ENCODE results near the gene PIK3CB. TPM values are rescaled to one million over a fixed set of nuclear protein-coding genes. Genes with fewer than 3 reads are reported as not detected.

Gene PIK3CB
- total RNA-seq, 2 experiments from 2014 or later: 23.0 to 26.4 TPM

DNA sequence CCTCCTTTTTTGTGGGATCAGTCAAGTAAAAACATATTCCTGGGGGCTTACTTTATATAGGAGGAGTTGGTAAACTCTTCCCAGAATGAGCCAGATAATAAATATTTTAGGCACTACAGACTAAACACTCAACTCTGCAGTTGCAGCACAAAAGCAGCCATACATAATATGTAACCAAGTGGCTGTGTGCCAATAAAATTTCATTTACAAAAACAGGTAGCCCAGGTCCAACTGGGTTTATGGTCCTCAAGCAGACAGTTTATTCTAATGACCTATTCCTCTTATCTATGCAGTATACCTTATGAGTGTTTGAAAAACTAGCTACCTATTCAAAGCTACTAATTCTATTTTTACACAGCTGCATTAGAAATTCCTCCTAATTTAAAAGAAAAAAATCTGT lies 164.3 kb downstream of the PIK3CB start:
- intact Hi-C loops (cut with DNase I, micrococcal nuclease): no loop called here
- Mint-ChIP-seq H3K36me3 (ENCODE audit: low read depth) (peaks cover 93% of the 10 kb centered on the region), H3K27me3 (no peaks in the 10 kb centered on the region), H3K4me1 (ENCODE audit: low read depth) (no peaks in the 10 kb centered on the region), H3K4me3 (no peak overlapping the region), H3K27ac (no peak overlapping the region), H3K9me3 (peaks cover 2% of the 10 kb centered on the region)
- TF ChIP-seq, protein P1, sequence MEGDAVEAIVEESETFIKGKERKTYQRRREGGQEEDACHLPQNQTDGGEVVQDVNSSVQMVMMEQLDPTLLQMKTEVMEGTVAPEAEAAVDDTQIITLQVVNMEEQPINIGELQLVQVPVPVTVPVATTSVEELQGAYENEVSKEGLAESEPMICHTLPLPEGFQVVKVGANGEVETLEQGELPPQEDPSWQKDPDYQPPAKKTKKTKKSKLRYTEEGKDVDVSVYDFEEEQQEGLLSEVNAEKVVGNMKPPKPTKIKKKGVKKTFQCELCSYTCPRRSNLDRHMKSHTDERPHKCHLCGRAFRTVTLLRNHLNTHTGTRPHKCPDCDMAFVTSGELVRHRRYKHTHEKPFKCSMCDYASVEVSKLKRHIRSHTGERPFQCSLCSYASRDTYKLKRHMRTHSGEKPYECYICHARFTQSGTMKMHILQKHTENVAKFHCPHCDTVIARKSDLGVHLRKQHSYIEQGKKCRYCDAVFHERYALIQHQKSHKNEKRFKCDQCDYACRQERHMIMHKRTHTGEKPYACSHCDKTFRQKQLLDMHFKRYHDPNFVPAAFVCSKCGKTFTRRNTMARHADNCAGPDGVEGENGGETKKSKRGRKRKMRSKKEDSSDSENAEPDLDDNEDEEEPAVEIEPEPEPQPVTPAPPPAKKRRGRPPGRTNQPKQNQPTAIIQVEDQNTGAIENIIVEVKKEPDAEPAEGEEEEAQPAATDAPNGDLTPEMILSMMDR (IDR thresholded peaks at IDR 0.05): no peak
- CTCF ChIA-PET: no interaction called here
- H3K36me3 ChIP-seq (ENCODE audit: insufficient read depth, low read length): peaks cover 44% of the 10 kb centered on the region
- H3K4me3 ChIP-seq (ENCODE audit: low read length): no peak overlapping the region
- no peaks in the 10 kb centered on the region for H3K4me1 ChIP-seq (ENCODE audit: insufficient read depth, low read length)
- ATAC-seq (ENCODE audit: poor library complexity) (no peak), DNase-seq (no peak)
- no peaks in the 10 kb centered on the region for H3K27me3 ChIP-seq (ENCODE audit: control insufficient read depth in 1 of 2, insufficient read depth in 2 of 2, low read length in 2 of 2)
- H3K9me3 ChIP-seq (ENCODE audit: control insufficient read depth in 1 of 2, insufficient read depth in 1 of 2, low read length in 2 of 2): peaks cover 3 to 5% of the 10 kb centered on the region in 2 experiments
- POLR2A ChIA-PET: interaction anchor here (0.6 kb wide), 1 partner anchor 73 kb away, joined by 3 read pairs; no protein-coding TSS in a partner anchor
- no peak overlapping the region for H3K27ac ChIP-seq (ENCODE audit: low read depth in 1 of 2, low read length in 2 of 2)

DNA sequence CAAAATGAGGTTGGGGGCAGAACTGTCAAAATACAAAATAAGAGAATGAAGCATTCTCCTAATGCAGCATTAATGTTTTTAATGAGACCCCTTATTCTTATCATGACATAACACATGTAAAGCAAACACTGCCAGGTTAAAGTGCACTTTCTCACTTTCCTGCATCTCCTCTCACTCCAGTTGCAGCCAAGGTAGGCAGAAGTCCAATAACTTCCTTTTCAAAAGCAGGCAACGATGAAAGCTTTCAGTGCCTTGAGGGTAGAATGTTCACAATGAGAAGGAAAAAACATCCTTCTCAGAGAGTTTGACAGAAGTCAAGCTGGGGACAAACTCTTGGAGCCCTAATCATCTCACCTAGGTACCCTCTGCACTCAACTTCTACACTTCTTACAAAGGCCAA lies 166.6 kb downstream of the PIK3CB start:
- Mint-ChIP-seq H3K27me3 (no peaks in the 10 kb centered on the region), H3K4me3 (no peak overlapping the region), H3K36me3 (ENCODE audit: low read depth) (peaks cover 93% of the 10 kb centered on the region), H3K4me1 (ENCODE audit: low read depth) (no peaks in the 10 kb centered on the region), H3K27ac (no peak overlapping the region), H3K9me3 (no peaks in the 10 kb centered on the region)
- no peaks in the 10 kb centered on the region for H3K27me3 ChIP-seq (ENCODE audit: control insufficient read depth in 1 of 2, insufficient read depth in 2 of 2, low read length in 2 of 2)
- no peak overlapping the region for H3K4me3 ChIP-seq (ENCODE audit: low read length)
- no peak for DNase-seq
- intact Hi-C loops (cut with DNase I, micrococcal nuclease): no loop called here
- peaks cover 47% of the 10 kb centered on the region for H3K36me3 ChIP-seq (ENCODE audit: insufficient read depth, low read length)
- H3K9me3 ChIP-seq (ENCODE audit: control insufficient read depth in 1 of 2, insufficient read depth in 1 of 2, low read length in 2 of 2): peaks cover 0 to 3% of the 10 kb centered on the region in 2 experiments
- no peak overlapping the region for H3K27ac ChIP-seq (ENCODE audit: low read depth in 1 of 2, low read length in 2 of 2)
- no peaks in the 10 kb centered on the region for H3K4me1 ChIP-seq (ENCODE audit: insufficient read depth, low read length)
- no peak for ATAC-seq (ENCODE audit: poor library complexity)
- ChIA-PET POLR2A (no interaction called here), CTCF (no interaction called here)
- TF ChIP-seq, protein P1 (IDR thresholded peaks at IDR 0.05): no peak

DNA sequence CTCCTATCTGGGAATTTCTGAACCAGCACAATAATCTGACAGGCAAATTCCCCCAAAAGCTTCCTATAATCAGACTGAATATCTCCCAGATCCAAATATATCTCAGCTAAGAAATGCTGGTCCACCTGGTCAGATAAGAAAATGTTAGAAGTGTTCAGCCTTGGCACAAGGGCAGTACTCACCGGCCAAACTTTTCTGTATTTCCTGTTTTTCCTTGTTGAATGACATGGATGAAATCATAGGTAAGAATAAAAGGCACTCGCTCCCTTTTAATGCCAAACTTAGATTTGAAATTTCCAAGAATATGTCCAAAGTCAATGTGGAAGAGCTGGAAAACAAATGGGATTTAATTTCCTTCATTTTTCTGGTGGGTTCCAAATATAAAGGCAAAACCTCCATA lies 177.2 kb downstream of the PIK3CB start:
- no peak overlapping the region for H3K4me3 Mint-ChIP-seq
- no peak overlapping the region for H3K27ac Mint-ChIP-seq
- no peak for ATAC-seq (ENCODE audit: poor library complexity)
- no peaks in the 10 kb centered on the region for H3K4me1 Mint-ChIP-seq (ENCODE audit: low read depth)
- no peaks in the 10 kb centered on the region for H3K4me1 ChIP-seq (ENCODE audit: insufficient read depth, low read length)
- no peak overlapping the region for H3K4me3 ChIP-seq (ENCODE audit: low read length)
- no peaks in the 10 kb centered on the region for H3K9me3 ChIP-seq (ENCODE audit: control insufficient read depth in 1 of 2, insufficient read depth in 1 of 2, low read length in 2 of 2)
- ChIA-PET CTCF (no interaction called here), POLR2A (no interaction called here)
- DNase-seq: no peak
- H3K9me3 Mint-ChIP-seq: no peaks in the 10 kb centered on the region
- intact Hi-C loops (cut with DNase I, micrococcal nuclease): no loop called here
- TF ChIP-seq, protein P1 (IDR thresholded peaks at IDR 0.05): no peak
- no peak overlapping the region for H3K27ac ChIP-seq (ENCODE audit: low read depth in 1 of 2, low read length in 2 of 2)
- H3K27me3 ChIP-seq (ENCODE audit: control insufficient read depth in 1 of 2, insufficient read depth in 2 of 2, low read length in 2 of 2): no peaks in the 10 kb centered on the region
- no peaks in the 10 kb centered on the region for H3K27me3 Mint-ChIP-seq
- peaks cover 62% of the 10 kb centered on the region for H3K36me3 ChIP-seq (ENCODE audit: insufficient read depth, low read length)
- H3K36me3 Mint-ChIP-seq (ENCODE audit: low read depth): peaks cover 92% of the 10 kb centered on the region
